HUES64 (cell line): ENCODE results near the gene REG4. TPM values are rescaled to one million over a fixed set of nuclear protein-coding genes. Genes with fewer than 3 reads are reported as not detected.
"Not testable (repeated sequence)": the region's sequence is repeated elsewhere in the genome, so short reads cannot be mapped to it uniquely, and the experiment has no call there.

Experiments used
- H3K27ac ChIP-seq: 2 replicates; pipeline ENCODE4 v1.7.0; 2013; ENCODE audit warnings: low read depth, low read length, inconsistent platforms
- H3K27me3 ChIP-seq: 2 replicates; pipeline ENCODE4 v1.6.1; 2013; ENCODE audit warnings: mild to moderate bottlenecking, low read length; ENCODE audit not compliant: insufficient read depth
- H3K36me3 ChIP-seq: 2 replicates; pipeline ENCODE4 v1.6.1; 2013; ENCODE audit warnings: mild to moderate bottlenecking, low read length; ENCODE audit not compliant: insufficient read depth
- H3K4me1 ChIP-seq: 2 replicates; pipeline ENCODE4 v1.6.1; 2013; ENCODE audit warnings: mild to moderate bottlenecking, low read length, moderate library complexity; ENCODE audit not compliant: insufficient read depth
- H3K4me3 ChIP-seq: 2 replicates; pipeline ENCODE4 v1.5.1; 2013; ENCODE audit warnings: mild to moderate bottlenecking, low read length, moderate library complexity
- H3K9ac ChIP-seq: 2 replicates; pipeline ENCODE4 v1.6.1; 2013; ENCODE audit warnings: mild to moderate bottlenecking, low read depth, low read length
- H3K9me3 ChIP-seq: 2 replicates; pipeline ENCODE4 v1.6.1; 2013; ENCODE audit warnings: low read depth, low read length; ENCODE audit not compliant: insufficient read depth
- WGBS: fragments of 150-250, 120-280 bp; methylation state at CpG from one replicate; pipeline ENCODE4 v1.1.7; 2013; ENCODE audit warnings: missing lambda C conversion rate; 5-methylcytosine and 5-hydroxymethylcytosine counted together
- polyA plus RNA-seq, 2 experiments: library from polyadenylated mRNA; stranded (reverse); fragments of 50-300 nt; gene quantifications; one replicate each; pipeline ENCODE4 v1.2.3, GENCODE V29; 2013

The REG4 gene
- not detected for polyA plus RNA-seq (2013, experiment 1 of 2)
- polyA plus RNA-seq (2013, experiment 2 of 2) = not detected

DNA sequence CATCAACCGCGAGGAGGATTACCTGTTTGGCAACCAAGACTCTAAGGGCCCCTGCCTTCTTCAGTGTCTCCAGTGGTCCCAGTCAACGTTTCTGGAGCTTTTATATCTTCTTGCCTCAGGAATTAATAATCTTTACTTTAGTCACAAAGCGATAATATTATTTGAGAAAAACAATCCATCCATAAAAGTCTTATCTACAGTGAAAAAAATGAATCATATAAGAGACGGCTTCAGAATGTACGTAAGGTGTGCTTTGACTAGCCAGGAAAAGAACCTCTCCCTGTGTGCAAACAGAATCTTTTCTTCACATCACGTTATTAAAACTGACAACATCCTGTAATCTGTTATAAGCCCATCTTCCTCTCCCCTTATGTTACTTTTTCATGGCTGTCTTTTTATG, at the start of gene REG4:
Gene REG4, minus strand, starts transcription at position 74 of the 400 bp plus-strand sequence. CDS start 2,691 bp downstream, outside the sequence.
- H3K27me3 ChIP-seq = peaks cover 5% of the 10 kb centered on the region; the same call in 1 of the 2 replicates
- H3K27ac ChIP-seq = no peak within 1 kb of the TSS
- no peak within 1 kb of the TSS for H3K9ac ChIP-seq
- no peaks in the 10 kb centered on the region for H3K9me3 ChIP-seq
- H3K4me1 ChIP-seq = no peaks in the 10 kb centered on the region
- H3K36me3 ChIP-seq = no peaks in the 10 kb centered on the region
- no peak within 1 kb of the TSS for H3K4me3 ChIP-seq
- 91% methylated on average over 7 of the region's 7 CpGs for WGBS

DNA sequence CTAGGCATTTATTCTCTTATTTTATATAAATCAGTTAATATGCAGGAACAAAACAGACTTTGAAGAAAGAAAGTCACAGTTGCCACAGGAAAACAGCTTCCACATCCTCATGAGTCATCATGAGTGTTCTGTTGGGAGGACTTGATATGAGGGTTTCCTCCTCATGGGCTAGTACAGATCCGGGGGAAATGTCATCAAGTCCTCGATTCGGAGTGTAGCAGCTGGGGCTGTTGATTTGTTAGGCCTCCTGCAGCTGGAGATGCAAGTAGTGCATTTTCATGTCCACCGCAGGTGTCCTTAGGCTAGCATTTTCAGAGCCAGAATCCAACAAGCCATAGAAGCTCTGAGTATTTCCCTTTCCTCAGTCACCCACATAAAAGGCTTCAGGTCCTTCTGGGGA, 48.4 kb upstream of the REG4 start:
- WGBS = 86% methylated on average over 4 of the region's 4 CpGs
- Histone ChIP-seq H3K9ac (no peak overlapping the region), H3K27ac (no peak overlapping the region), H3K4me1 (no peaks in the 10 kb centered on the region), H3K9me3 (no peaks in the 10 kb centered on the region), H3K4me3 (no peak overlapping the region), H3K27me3 (no peaks in the 10 kb centered on the region; the same call in 1 of the 2 replicates), H3K36me3 (no peaks in the 10 kb centered on the region)

DNA sequence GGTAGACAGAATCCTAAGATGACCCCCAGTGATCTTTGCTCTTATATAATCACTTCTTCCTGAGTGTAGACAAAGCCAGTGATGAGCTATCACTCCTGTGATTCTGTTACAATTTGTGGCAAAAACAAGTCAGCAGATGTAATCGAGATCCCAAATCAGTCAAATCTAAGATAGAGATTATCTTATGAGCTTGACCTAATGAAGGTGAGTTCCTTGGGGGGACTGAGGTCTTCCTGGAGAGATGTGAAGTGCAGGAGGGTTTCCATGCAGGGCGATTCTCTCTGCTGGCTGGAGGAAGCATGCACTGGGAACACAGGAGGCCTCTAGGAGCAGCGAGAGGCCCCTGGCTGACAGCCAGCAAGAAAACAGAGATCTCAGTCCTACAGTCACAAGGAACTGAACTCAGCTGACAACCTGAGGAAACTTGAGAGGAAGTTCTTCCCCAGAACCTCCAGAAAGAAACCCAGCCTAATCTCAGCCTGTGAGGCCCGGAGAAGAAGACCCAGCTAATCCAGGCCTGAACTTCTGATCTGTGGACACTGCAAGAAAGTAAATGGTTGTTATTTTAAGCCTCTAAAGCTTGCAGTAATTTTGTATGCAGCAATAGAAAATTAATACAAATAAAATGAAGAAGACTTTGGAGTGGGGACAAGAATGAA, 47.4 kb upstream of the REG4 start:
- H3K27me3 ChIP-seq, H3K9ac ChIP-seq, H3K4me3 ChIP-seq, H3K36me3 ChIP-seq, H3K9me3 ChIP-seq, H3K4me1 ChIP-seq, H3K27ac ChIP-seq: not testable (repeated sequence)
- 93% methylated on average over 3 of the region's 4 CpGs for WGBS

DNA sequence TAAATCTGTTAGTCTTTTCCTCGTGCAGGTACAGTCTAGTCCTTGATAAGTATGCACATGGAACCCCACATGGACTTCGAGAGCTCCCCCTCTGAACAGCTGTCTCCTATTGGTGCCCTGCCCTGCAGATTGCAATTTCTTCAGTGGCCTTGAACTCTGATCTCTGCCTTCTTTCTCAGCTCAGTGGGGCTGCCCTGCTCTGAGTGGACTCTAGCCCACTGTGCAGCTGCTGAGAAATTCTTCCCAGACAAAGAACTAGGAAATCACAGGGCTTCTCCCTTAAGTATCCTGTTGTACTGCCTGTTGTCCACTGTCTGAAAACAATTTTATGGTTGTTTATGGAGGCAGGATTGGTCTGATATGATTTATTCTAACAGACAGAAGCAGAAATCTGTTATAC, 46.9 kb upstream of the REG4 start:
- Histone ChIP-seq H3K4me3 (no peak overlapping the region), H3K4me1 (no peaks in the 10 kb centered on the region), H3K27me3 (no peaks in the 10 kb centered on the region), H3K9ac (no peak overlapping the region), H3K27ac (no peak overlapping the region), H3K9me3 (no peaks in the 10 kb centered on the region), H3K36me3 (no peaks in the 10 kb centered on the region)
- WGBS = 90% methylated on average over 2 of the region's 2 CpGs

DNA sequence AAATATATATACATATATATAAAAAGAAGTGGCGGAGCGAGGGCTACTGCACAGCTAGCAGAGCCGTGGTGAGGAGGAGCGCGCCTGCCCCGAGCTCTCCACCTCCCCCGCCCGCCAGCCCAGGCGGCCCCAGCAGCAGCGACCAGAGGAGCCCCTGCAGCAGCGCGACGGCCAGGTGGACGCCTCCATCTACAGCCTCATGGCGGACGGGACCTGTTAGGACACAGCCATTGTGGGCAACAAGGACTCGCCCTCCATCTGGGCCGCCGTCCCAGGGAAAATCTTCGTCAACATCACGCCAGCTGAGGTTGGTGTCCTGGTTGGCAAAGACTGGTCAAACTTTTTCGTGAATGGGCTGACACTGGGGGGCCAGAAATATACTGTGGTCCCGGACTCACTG, 41.9 kb upstream of the REG4 start:
- Histone ChIP-seq H3K27ac (no peak overlapping the region), H3K4me3 (no peak overlapping the region), H3K36me3 (no peaks in the 10 kb centered on the region), H3K9ac (no peak overlapping the region), H3K4me1 (no peaks in the 10 kb centered on the region), H3K9me3 (no peaks in the 10 kb centered on the region), H3K27me3 (no peaks in the 10 kb centered on the region)
- 95% methylated on average over 23 of the region's 23 CpGs for WGBS

DNA sequence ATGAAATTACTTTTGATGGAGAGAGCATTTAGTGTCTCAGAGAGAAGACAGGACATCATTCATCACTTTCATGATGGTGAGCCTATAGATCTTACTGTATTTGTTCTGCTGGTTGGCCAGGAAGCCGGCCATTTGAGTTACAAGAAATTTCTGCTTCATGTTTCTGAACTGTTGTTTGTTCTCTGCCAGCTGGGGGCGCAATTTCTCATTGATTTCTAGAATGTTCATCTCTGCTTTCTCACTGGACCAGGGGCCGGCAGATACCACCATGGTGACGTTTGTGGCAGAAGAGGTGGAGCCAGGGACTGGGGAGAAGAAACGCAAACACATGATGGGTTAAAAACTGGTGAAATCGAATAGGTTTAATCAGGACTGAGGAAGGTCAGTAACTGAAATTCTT, 32.9 kb upstream of the REG4 start:
- H3K4me3 ChIP-seq, H3K27me3 ChIP-seq, H3K36me3 ChIP-seq, H3K27ac ChIP-seq, H3K9me3 ChIP-seq, H3K4me1 ChIP-seq, H3K9ac ChIP-seq: not testable (repeated sequence)
- WGBS = 71% methylated on average over 6 of the region's 6 CpGs

DNA sequence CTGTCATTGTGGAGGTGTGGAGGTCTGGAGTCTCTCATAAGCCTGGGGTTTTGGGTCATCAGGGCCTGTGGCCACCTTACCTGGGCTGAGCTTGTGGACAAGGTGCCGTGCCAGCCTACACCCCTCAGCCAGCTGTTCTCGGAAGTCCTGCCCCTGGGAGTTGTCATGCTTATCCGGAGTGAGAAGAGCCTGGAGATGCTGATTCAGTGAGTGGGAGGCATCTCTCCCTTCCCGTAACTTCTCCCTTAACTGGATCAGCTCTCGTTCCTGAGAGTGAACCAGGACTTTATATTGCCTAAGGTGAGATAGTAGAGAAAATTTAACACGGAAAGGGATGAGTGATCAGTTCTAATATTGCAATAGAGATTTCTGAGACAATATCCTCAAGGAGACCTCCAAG, 30.0 kb upstream of the REG4 start:
- 89% methylated on average over 6 of the region's 6 CpGs for WGBS
- H3K9me3 ChIP-seq = no peaks in the 10 kb centered on the region

DNA sequence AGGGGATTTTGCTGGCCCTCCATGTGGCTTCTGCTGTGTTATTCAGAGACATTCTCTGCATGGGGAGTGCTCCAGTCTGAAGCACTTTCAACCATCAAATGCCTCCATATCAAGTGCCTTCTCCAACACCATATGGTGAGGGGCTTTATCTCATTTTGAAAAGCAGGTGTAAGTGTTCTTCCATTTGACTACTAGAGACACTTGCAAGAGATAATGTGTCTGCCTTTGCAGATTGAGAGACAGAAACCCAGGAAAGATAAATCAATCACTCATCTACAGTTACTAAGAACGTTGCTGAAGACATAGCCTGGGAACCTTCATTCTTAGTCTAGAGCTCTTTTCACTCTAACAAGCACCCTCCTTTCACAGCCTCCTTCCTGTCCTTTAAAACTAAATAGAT, 29.5 kb upstream of the REG4 start:
- H3K4me3 ChIP-seq = no peak overlapping the region
- no peak overlapping the region for H3K27ac ChIP-seq
- H3K9me3 ChIP-seq = no peaks in the 10 kb centered on the region
- no peak overlapping the region for H3K9ac ChIP-seq
- WGBS = 77% methylated on average over 1 of the region's 1 CpG
- no peaks in the 10 kb centered on the region for H3K27me3 ChIP-seq
- no peaks in the 10 kb centered on the region for H3K36me3 ChIP-seq
- no peaks in the 10 kb centered on the region for H3K4me1 ChIP-seq

More for the DNA sequence above, 30.0 kb upstream of the REG4 start:
- Histone ChIP-seq H3K27me3 (no peaks in the 10 kb centered on the region), H3K36me3 (no peaks in the 10 kb centered on the region), H3K4me3 (no peak overlapping the region), H3K27ac (no peak overlapping the region), H3K4me1 (no peaks in the 10 kb centered on the region), H3K9ac (no peak overlapping the region)

DNA sequence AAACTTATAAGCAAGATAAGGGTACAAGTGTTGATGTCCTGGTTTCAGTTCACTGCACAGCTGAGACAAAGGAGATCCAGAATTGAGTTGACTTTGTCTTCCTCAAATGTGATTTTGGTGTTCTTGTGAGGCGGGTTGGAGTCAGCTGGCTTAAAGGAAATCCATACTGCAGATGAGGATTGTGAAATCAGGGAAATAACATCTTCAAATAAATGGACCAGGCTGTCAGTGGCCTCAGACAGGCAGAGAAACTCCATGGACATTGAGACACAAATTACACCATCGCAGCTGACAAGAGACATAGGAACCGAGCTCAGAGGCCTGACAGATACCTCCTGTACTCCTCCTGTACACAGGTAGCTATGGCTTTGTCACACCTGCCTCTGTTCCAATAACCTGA, 27.0 kb upstream of the REG4 start:
- no peaks in the 10 kb centered on the region for H3K36me3 ChIP-seq
- H3K9me3 ChIP-seq = no peaks in the 10 kb centered on the region
- no peaks in the 10 kb centered on the region for H3K4me1 ChIP-seq
- H3K4me3 ChIP-seq = no peak overlapping the region
- WGBS = 91% methylated on average over 3 of the region's 3 CpGs
- H3K9ac ChIP-seq = no peak overlapping the region
- no peaks in the 10 kb centered on the region for H3K27me3 ChIP-seq
- H3K27ac ChIP-seq = no peak overlapping the region

DNA sequence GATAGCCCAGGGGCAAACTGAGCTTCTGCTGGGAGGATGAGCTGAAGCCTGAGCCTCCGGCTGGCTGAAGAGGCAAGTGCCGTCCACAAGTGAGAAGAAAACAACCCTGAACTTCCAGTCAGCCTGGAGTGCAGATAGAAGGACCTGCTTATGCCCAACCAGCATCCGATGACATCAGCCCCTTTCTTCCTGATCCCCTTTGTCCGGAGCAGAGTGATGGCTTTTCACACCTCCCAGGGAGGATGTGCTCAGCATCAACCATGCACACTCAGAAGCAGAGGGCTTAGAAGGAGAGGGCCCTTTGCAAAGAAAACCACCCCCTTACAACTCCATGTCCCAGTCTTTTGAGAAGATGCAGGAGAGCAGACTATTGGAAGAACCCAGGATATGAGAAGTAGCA, 23.7 kb upstream of the REG4 start:
- no peaks in the 10 kb centered on the region for H3K9me3 ChIP-seq
- no peaks in the 10 kb centered on the region for H3K36me3 ChIP-seq
- H3K27me3 ChIP-seq = no peaks in the 10 kb centered on the region
- no peak overlapping the region for H3K4me3 ChIP-seq
- WGBS = 80% methylated on average over 4 of the region's 4 CpGs
- no peaks in the 10 kb centered on the region for H3K4me1 ChIP-seq
- H3K9ac ChIP-seq = no peak overlapping the region
- no peak overlapping the region for H3K27ac ChIP-seq

DNA sequence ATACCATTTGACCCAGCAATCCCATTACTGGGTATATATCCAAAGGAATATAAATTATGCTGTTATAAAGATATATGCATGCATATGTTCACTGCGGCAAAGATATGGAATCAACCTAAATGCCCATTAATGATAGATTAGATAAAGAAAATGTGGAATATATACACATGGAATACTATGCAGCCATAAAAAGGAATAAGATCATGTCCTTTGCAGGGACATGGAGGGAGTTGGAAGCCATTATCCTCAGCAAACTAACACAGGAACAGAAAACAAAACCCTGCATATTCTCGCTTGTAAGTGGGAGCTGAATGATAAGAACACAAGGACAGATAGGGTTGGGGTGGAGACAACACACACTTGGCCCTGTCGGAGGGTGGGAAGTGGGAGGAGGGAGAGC, 19.8 kb upstream of the REG4 start:
- no peak overlapping the region for H3K9ac ChIP-seq
- H3K27ac ChIP-seq = no peak overlapping the region
- no peaks in the 10 kb centered on the region for H3K4me1 ChIP-seq
- H3K36me3 ChIP-seq = no peaks in the 10 kb centered on the region
- no peaks in the 10 kb centered on the region for H3K9me3 ChIP-seq
- H3K27me3 ChIP-seq = no peaks in the 10 kb centered on the region
- WGBS = 95% methylated on average over 2 of the region's 3 CpGs
- H3K4me3 ChIP-seq = no peak overlapping the region

DNA sequence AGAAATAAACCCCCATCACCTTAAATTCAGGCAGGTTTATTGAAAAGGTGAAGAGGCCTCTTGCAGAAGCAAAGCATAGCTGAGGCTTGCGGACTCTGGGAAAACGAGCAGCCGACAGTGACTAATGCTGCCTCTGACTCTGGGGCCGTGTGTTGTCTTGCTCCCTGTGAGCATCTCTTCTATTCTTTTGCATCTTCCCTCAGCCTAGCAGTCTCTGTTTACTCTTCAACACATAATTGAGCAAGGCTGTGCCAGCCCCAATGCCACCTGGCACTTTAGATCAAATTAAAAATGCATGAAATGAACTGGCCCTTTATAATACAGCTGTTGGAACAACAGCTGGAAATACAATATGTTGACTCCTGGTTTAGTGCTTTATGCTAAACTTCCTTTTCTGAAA, 18.4 kb upstream of the REG4 start:
- Histone ChIP-seq H3K9me3 (no peaks in the 10 kb centered on the region), H3K4me1 (no peaks in the 10 kb centered on the region), H3K4me3 (no peak overlapping the region), H3K9ac (no peak overlapping the region), H3K27ac (no peak overlapping the region), H3K27me3 (no peaks in the 10 kb centered on the region), H3K36me3 (no peaks in the 10 kb centered on the region)
- 90% methylated on average over 4 of the region's 4 CpGs for WGBS
